ENCODE results near the gene RAD51B.

RAD51B gene

GRCh38 chr14:68132563-68133121 lies 313.1 kb downstream of the RAD51B start:
- TF ChIP-seq CTCF (IDR thresholded peaks at IDR 0.05; ENCODE audit: borderline replicate concordance, insufficient read depth, low read depth, low read length), result no peak
- no peak overlapping the region for H3K4me3 ChIP-seq (ENCODE audit: low read depth, low read length)

DNA sequence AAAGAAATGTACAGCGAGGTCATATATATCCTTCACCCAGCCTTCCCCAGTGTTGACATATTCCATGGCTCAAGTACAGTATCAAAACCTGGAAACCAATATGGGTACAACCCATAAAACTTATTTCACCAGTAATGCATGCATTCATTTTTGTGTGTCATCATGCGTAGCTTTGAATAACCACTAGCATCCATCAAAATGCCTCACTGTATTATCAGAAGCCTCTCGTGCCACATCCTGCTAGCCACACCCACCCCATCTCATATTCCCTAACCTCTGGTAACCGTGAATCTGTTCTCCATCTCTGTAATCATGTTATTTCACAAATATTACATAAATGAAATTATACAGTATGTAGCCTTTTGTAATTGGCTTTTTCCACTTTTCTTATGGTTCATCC lies 314.3 kb downstream of the RAD51B start:
- H3K4me3 ChIP-seq (ENCODE audit: low read depth, low read length), result no peak overlapping the region
- no peak for TF ChIP-seq CTCF (IDR thresholded peaks at IDR 0.05; ENCODE audit: borderline replicate concordance, insufficient read depth, low read depth, low read length)

GRCh38 chr14:68135028-68135427 lies 315.4 kb downstream of the RAD51B start:
- H3K4me3 ChIP-seq (ENCODE audit: low read depth, low read length), result no peak overlapping the region
- TF ChIP-seq CTCF (IDR thresholded peaks at IDR 0.05; ENCODE audit: borderline replicate concordance, insufficient read depth, low read depth, low read length), result no peak

GRCh38 chr14:68135566-68135965 lies 316.0 kb downstream of the RAD51B start:
- TF ChIP-seq CTCF (IDR thresholded peaks at IDR 0.05; ENCODE audit: borderline replicate concordance, insufficient read depth, low read depth, low read length), result no peak
- no peak overlapping the region for H3K4me3 ChIP-seq (ENCODE audit: low read depth, low read length)

- no peak overlapping the region for H3K4me3 ChIP-seq (ENCODE audit: low read depth, low read length)
- no peak for TF ChIP-seq CTCF (IDR thresholded peaks at IDR 0.05; ENCODE audit: borderline replicate concordance, insufficient read depth, low read depth, low read length)
Measured at GRCh38 chr14:68137704-68138619, 318.4 kb downstream of the RAD51B start.

DNA sequence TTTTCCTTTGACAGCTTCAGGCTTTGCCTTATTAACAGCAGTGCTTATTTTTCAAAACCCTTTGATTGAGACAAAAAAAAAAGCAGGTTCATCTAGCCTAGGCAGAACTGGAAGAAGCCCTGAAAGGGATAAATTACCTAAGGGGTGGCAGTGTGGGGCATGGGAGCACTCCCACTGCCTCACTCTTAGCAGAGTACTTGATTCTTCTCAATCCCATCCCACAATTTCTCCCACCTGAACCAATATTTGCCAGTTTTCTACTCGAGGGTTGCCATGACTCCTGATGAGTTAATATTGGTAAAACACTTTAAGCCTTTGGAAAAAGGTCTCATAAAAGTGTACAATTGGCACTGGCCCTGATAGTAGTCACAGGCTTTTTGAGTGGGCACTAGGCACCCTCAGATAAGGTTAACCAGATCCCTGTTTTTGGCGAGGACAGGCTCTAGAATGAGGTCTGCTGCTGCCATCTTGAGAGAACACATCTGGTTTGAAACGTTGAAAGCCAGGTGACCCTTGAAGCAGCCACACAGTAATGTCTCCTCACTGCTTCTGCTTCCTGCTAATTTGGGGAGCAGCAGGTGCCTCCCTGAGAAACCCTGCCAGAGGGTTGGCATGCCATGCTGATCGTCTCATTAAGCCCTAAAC lies 320.0 kb downstream of the RAD51B start:
- TF ChIP-seq CTCF (IDR thresholded peaks at IDR 0.05; ENCODE audit: borderline replicate concordance, insufficient read depth, low read depth, low read length), result no peak
- no peak overlapping the region for H3K4me3 ChIP-seq (ENCODE audit: low read depth, low read length)
